Keratinocyte (primary cell): Measurements from ENCODE around the gene ITPKB. TPM values are rescaled to one million over a fixed set of nuclear protein-coding genes. Genes with fewer than 3 reads are reported as not detected.
A peak's percentile ranks its signal among the peaks of the same experiment; 100 is the strongest.

ENCODE experiments used
- DNase-seq: peaks from one replicate; pipeline ENCODE4 v3.0.0-alpha.2; 2011; ENCODE audit warnings: low read depth, missing footprints, low spot score
- FAIRE-seq: peaks from 2 replicates; lab custom pipeline; 2011; peaks lifted over from hg19 to GRCh38; lab: Jason Lieb, UNC
- H2AFZ ChIP-seq: 2 replicates; pipeline ENCODE4 v1.6.0; 2012; ENCODE audit warnings: low read length, control low read depth, inconsistent platforms; ENCODE audit not compliant: control insufficient read depth
- H3K27ac ChIP-seq: 2 replicates; pipeline ENCODE4 v1.5.1; 2011; ENCODE audit warnings: low read length; ENCODE audit not compliant: control insufficient read depth, insufficient read depth
- H3K27me3 ChIP-seq: 3 replicates; pipeline ENCODE4 v1.6.0; 2011; ENCODE audit warnings: low read length; ENCODE audit not compliant: control insufficient read depth, insufficient read depth; ENCODE audit errors: extremely low read depth
- H3K36me3 ChIP-seq, 2 experiments: 2 replicates in 1 of 2; 3 replicates in 1 of 2; pipeline ENCODE4 v1.5.1; 2011; ENCODE audit warnings: low read length in 2 of 2, mild to moderate bottlenecking in 1 of 2; ENCODE audit not compliant: control insufficient read depth in 2 of 2, insufficient read depth in 2 of 2; ENCODE audit errors: extremely low read depth in 1 of 2
- H3K4me1 ChIP-seq: 3 replicates; pipeline ENCODE4 v1.5.1; 2011; ENCODE audit warnings: low read length; ENCODE audit not compliant: control insufficient read depth, insufficient read depth; ENCODE audit errors: extremely low read depth
- H3K4me2 ChIP-seq: 3 replicates; pipeline ENCODE4 v1.6.0; 2011; ENCODE audit warnings: low read depth, low read length; ENCODE audit not compliant: control insufficient read depth, insufficient read depth; ENCODE audit errors: extremely low read depth
- H3K4me3 ChIP-seq, 3 experiments: fragments of 200-600 bp in 1 of 3; sonication (generic) in 1 of 3; 2 replicates in 2 of 3; 3 replicates in 1 of 3; pipeline ENCODE4 v1.5.1; 2011 to 2016; ENCODE audit warnings: low read length in 3 of 3, mild to moderate bottlenecking in 3 of 3, control low read depth in 2 of 3, inconsistent platforms in 1 of 3, low read depth in 1 of 3, mixed read lengths in 1 of 3, mixed run types in 1 of 3, moderate library complexity in 1 of 3; ENCODE audit not compliant: control insufficient read depth in 2 of 3, insufficient read depth in 2 of 3; ENCODE audit errors: extremely low read depth in 1 of 3
- H3K79me2 ChIP-seq: 2 replicates; pipeline ENCODE4 v1.6.0; 2012; ENCODE audit warnings: low read length; ENCODE audit not compliant: control insufficient read depth, insufficient read depth
- H3K9ac ChIP-seq: 3 replicates; pipeline ENCODE4 v1.6.0; 2011; ENCODE audit warnings: low read length; ENCODE audit not compliant: control insufficient read depth, insufficient read depth; ENCODE audit errors: extremely low read depth
- H3K9me1 ChIP-seq: 3 replicates; pipeline ENCODE4 v1.6.0; 2011; ENCODE audit warnings: low read length; ENCODE audit not compliant: control insufficient read depth, insufficient read depth; ENCODE audit errors: extremely low read depth
- H3K9me3 ChIP-seq: 2 replicates; pipeline ENCODE4 v1.5.1; 2012; ENCODE audit warnings: low read depth, low read length; ENCODE audit not compliant: control insufficient read depth
- H4K20me1 ChIP-seq: 3 replicates; pipeline ENCODE4 v1.6.0; 2011; ENCODE audit warnings: low read length; ENCODE audit not compliant: control insufficient read depth, insufficient read depth; ENCODE audit errors: extremely low read depth
- EZH2 ChIP-seq: IDR thresholded peaks from one replicate; pipeline ENCODE4 v1.6.1; 2012; ENCODE audit warnings: inconsistent platforms, mild to moderate bottlenecking, low read length, moderate library complexity
- dilution Hi-C: fragments of 300-500 bp; cut with MboI; formaldehyde crosslinking; loops from one replicate; pipeline ENCODE4 v1.7.0; 2020; ENCODE audit warnings: low sequenced_read_pairs; ENCODE audit not compliant: extremely low pct_ligation_motif_present
- polyA plus RNA-seq, 5 experiments: library from polyadenylated mRNA; depleted of rRNA in 3 of 5; stranded (reverse) in 3 of 5; stranded (forward) in 1 of 5; unstranded in 1 of 5; fragments of >200 nt; gene quantifications; 1 replicate in 1 of 5; 2 replicates in 3 of 5; 3 replicates in 1 of 5; pipeline versions ENCODE4 v1.2.1 to v1.2.3, GENCODE V29; 2011 to 2012; ENCODE audit warnings: missing spikeins in 2 of 5, low read depth in 1 of 5, low replicate concordance in 1 of 5
- TF ChIP-seq, protein P1 (sequence below), 3 experiments: IDR thresholded peaks in 1 of 3; conservative IDR thresholded peaks in 1 of 3; optimal IDR thresholded peaks in 1 of 3; 2 replicates in 2 of 3; 3 replicates in 1 of 3; pipeline versions ENCODE3 to v1.5.1; 2011; ENCODE audit warnings: low read length in 3 of 3, mild to moderate bottlenecking in 3 of 3, moderate library complexity in 2 of 3, control low read depth in 1 of 3, inconsistent platforms in 1 of 3; ENCODE audit not compliant: insufficient read depth in 2 of 3; ENCODE audit errors: extremely low read depth in 1 of 3

Gene ITPKB
- polyA plus RNA-seq, 1 donor (not counting 4 experiments of a cell fraction or from before 2014, with no cell fraction given): 3.2 TPM

- H3K9me3 ChIP-seq: no peaks in the 10 kb centered on the region
- H3K4me1 ChIP-seq: peaks cover 5% of the 10 kb centered on the region
- peak overlapping the region; percentile 76 for H3K27ac ChIP-seq
- peak overlapping the region; percentile 82 for H3K9ac ChIP-seq
- H3K4me3 ChIP-seq: peak overlapping the region; percentile 49 to 92 (median 75)
- TF ChIP-seq, protein P1, sequence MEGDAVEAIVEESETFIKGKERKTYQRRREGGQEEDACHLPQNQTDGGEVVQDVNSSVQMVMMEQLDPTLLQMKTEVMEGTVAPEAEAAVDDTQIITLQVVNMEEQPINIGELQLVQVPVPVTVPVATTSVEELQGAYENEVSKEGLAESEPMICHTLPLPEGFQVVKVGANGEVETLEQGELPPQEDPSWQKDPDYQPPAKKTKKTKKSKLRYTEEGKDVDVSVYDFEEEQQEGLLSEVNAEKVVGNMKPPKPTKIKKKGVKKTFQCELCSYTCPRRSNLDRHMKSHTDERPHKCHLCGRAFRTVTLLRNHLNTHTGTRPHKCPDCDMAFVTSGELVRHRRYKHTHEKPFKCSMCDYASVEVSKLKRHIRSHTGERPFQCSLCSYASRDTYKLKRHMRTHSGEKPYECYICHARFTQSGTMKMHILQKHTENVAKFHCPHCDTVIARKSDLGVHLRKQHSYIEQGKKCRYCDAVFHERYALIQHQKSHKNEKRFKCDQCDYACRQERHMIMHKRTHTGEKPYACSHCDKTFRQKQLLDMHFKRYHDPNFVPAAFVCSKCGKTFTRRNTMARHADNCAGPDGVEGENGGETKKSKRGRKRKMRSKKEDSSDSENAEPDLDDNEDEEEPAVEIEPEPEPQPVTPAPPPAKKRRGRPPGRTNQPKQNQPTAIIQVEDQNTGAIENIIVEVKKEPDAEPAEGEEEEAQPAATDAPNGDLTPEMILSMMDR (optimal IDR thresholded peaks at IDR 0.05 in 1 of 3, IDR thresholded peaks at IDR 0.05 in 1 of 3, conservative IDR thresholded peaks at IDR 0.05 in 1 of 3; ENCODE audit: extremely low read depth in 1 of 3, insufficient read depth in 2 of 3, low read length in 3 of 3): peak in 2 of 3 experiments; percentile 18 to 31
- no peak for TF ChIP-seq EZH2
- no peak for DNase-seq
- peak overlapping the region; percentile 85 for H2AFZ ChIP-seq
- no peaks in the 10 kb centered on the region for H3K27me3 ChIP-seq
- H4K20me1 ChIP-seq: no peaks in the 10 kb centered on the region
- no peak for FAIRE-seq
- dilution Hi-C loops: no loop called here
- H3K9me1 ChIP-seq: no peaks in the 10 kb centered on the region
- peaks cover 4 to 7% of the 10 kb centered on the region in 2 experiments for H3K36me3 ChIP-seq
- peaks cover 9% of the 10 kb centered on the region for H3K79me2 ChIP-seq
- H3K4me2 ChIP-seq: peak overlapping the region; percentile 84
Observed at GRCh38 chr1:226738421-226738994, 574 bp downstream of the ITPKB start.

GRCh38 chr1:226737819-226738420 lies 1.2 kb downstream of the ITPKB start:
- Histone ChIP-seq H2AFZ (peak overlapping the region; percentile 85), H3K4me2 (peak overlapping the region; percentile 84), H3K36me3 (peaks cover 4 to 8% of the 10 kb centered on the region in 2 experiments), H3K4me1 (peaks cover 5% of the 10 kb centered on the region), H3K79me2 (peaks cover 11% of the 10 kb centered on the region), H3K27ac (peak overlapping the region; percentile 76), H3K9me1 (no peaks in the 10 kb centered on the region), H4K20me1 (no peaks in the 10 kb centered on the region), H3K9ac (peak overlapping the region; percentile 82), H3K27me3 (no peaks in the 10 kb centered on the region), H3K9me3 (no peaks in the 10 kb centered on the region), H3K4me3 (peak overlapping the region; percentile 49 to 92 (median 75))
- no peak for FAIRE-seq
- TF ChIP-seq, protein P1 (optimal IDR thresholded peaks at IDR 0.05 in 1 of 3, IDR thresholded peaks at IDR 0.05 in 1 of 3, conservative IDR thresholded peaks at IDR 0.05 in 1 of 3; ENCODE audit: extremely low read depth in 1 of 3, insufficient read depth in 2 of 3, low read length in 3 of 3): no peak
- no peak for TF ChIP-seq EZH2
- dilution Hi-C loops: no loop called here
- no peak for DNase-seq
